Mucosa of rectum (tissue), 2 donors: ENCODE results near the gene TNC.
"Not testable (repeated sequence)": the region's sequence is repeated elsewhere in the genome, so short reads cannot be mapped to it uniquely, and the experiment has no call there.

ENCODE experiments used
- H3K27ac ChIP-seq, 2 donors: one replicate each; pipeline ENCODE4 v1.7.0; 2013; ENCODE audit warnings: inconsistent platforms in 2 of 2, low read depth in 2 of 2, low read length in 2 of 2
- H3K27me3 ChIP-seq, 2 donors: one replicate each; pipeline ENCODE4 v1.7.0; 2013; ENCODE audit warnings: low read length in 2 of 2; ENCODE audit not compliant: control insufficient read depth in 2 of 2, insufficient read depth in 2 of 2
- H3K36me3 ChIP-seq, 2 donors: one replicate each; pipeline ENCODE4 v1.7.0; 2013; ENCODE audit warnings: low read length in 2 of 2; ENCODE audit not compliant: control insufficient read depth in 2 of 2, insufficient read depth in 2 of 2
- H3K4me1 ChIP-seq, 2 donors: one replicate each; pipeline ENCODE4 v1.7.0; 2013; ENCODE audit warnings: low read length in 2 of 2, mild to moderate bottlenecking in 1 of 2; ENCODE audit not compliant: control insufficient read depth in 2 of 2, insufficient read depth in 2 of 2
- H3K4me3 ChIP-seq, 2 donors: one replicate each; pipeline ENCODE4 v1.7.0; 2013; ENCODE audit warnings: low read length in 2 of 2
- H3K9ac ChIP-seq, 2 donors: one replicate each; pipeline ENCODE4 v1.7.0; 2013; ENCODE audit warnings: low read length in 2 of 2, low read depth in 1 of 2, mild to moderate bottlenecking in 1 of 2
- H3K9me3 ChIP-seq, 2 donors: one replicate each; pipeline ENCODE4 v1.7.0; 2013; ENCODE audit warnings: low read length in 2 of 2; ENCODE audit not compliant: control insufficient read depth in 2 of 2
- donor health status: healthy.
- donor health status: Normal muscosa, but diverticular disease.

TNC gene

GRCh38 chr9:115135821-115136778, 18.1 kb upstream of the TNC start:
- Histone ChIP-seq H3K4me1 (no peaks in the 10 kb centered on the region), H3K27ac (no peak overlapping the region), H3K4me3 (no peak overlapping the region), H3K36me3 (no peaks in the 10 kb centered on the region), H3K9ac (no peak overlapping the region), H3K27me3 (peaks cover 0 to 2% of the 10 kb centered on the region in 2 donors), H3K9me3 (no peaks in the 10 kb centered on the region)

DNA sequence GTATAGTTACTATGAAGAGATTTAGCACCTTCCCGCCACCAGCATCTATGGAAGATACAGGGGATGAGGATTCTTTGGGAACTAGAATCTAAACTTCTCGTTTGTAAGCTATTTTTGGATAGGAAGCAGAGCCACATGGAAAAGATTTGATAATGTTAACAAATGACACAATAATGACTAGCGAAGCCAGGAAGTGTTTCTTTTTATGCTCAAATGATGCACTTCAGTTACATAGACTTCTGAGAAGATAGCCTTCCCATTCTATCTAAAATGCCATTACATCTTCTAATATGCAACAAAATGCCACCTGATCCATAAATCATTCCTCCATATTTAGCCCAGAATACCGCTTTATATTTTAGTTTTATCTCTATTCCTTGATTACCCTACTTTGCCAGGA, 17.0 kb upstream of the TNC start:
- Histone ChIP-seq H3K4me1 (no peaks in the 10 kb centered on the region), H3K9me3 (no peaks in the 10 kb centered on the region), H3K36me3 (no peaks in the 10 kb centered on the region), H3K9ac (no peak overlapping the region), H3K27ac (peak overlapping the region; percentile 12 to 20), H3K4me3 (no peak overlapping the region), H3K27me3 (peaks cover 0 to 2% of the 10 kb centered on the region in 2 donors)

DNA sequence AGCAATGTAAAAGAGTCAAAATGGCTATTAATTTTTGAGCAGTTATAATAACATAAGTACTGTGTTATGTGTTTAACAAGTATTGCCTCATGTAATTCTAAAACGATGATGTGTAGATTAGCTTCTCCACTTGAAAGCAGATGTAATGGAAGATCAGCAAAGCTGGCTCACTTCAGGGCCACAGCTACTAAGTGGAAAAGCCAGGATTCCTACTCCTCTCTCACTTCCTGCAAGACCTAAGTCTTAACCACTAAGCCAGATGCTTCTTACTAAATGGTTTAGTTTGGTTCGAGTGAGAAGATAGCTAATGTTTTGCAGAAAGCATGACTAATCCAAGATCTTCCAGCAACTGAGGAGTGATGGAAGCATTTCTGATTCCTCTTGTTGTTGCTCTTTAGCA, 15.7 kb upstream of the TNC start:
- no peak overlapping the region for H3K4me3 ChIP-seq
- no peaks in the 10 kb centered on the region for H3K9me3 ChIP-seq
- no peak overlapping the region for H3K9ac ChIP-seq
- H3K4me1 ChIP-seq, result no peaks in the 10 kb centered on the region
- H3K36me3 ChIP-seq, result no peaks in the 10 kb centered on the region
- H3K27ac ChIP-seq, result no peak overlapping the region
- H3K27me3 ChIP-seq, result peaks cover 0 to 2% of the 10 kb centered on the region in 2 donors

DNA sequence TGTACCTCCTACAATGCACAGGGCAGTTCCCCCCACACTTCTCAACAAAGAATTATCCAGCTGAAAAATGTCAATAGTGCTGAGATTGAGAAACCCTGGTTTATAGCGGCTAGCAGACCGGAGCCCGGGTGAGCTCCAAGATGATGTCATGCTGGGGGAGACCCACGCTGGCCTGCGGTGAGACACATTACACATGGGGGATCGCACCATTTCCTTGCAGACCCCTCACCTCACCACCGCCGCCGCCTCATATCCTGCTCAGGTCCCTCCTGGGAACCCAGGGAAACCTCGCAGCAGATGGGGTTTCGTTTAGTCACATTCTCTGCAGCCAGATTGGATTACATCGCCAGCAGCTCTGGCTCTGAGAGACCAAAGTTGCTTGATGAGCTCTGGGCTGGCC, 14.7 kb upstream of the TNC start:
- no peak overlapping the region for H3K27ac ChIP-seq

DNA sequence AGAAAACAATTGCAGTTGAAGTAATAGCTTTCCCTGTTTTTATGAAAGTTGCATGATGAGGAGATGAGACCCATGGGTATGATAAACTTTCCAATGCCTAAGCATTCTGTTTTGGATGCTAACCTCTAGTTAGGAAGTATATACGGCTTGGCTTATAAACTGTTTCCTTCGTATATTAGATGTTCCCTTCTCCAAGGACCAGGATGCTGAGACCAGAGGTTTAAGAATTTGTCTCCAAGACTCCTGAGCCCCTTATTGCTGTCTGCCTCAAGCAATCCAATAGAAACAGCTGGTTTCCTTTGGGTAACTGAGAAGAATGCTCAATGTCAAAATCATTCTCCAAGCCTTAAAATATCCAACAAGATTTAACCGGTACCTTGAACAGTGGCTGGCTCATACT, 12.2 kb upstream of the TNC start:
- Histone ChIP-seq H3K9ac (no peak overlapping the region), H3K9me3 (peaks cover 0 to 3% of the 10 kb centered on the region in 2 donors), H3K27ac (no peak overlapping the region), H3K27me3 (peaks cover 0 to 2% of the 10 kb centered on the region in 2 donors), H3K36me3 (no peaks in the 10 kb centered on the region), H3K4me1 (no peaks in the 10 kb centered on the region), H3K4me3 (no peak overlapping the region)

More for the DNA sequence above, 14.7 kb upstream of the TNC start:
- Histone ChIP-seq H3K36me3 (no peaks in the 10 kb centered on the region), H3K4me3 (no peak overlapping the region), H3K4me1 (no peaks in the 10 kb centered on the region), H3K9me3 (no peaks in the 10 kb centered on the region), H3K27me3 (peaks cover 0 to 2% of the 10 kb centered on the region in 2 donors), H3K9ac (no peak overlapping the region)

GRCh38 chr9:115128726-115129125, 10.8 kb upstream of the TNC start:
- H3K4me3 ChIP-seq, H3K27me3 ChIP-seq, H3K9ac ChIP-seq, H3K27ac ChIP-seq, H3K9me3 ChIP-seq, H3K4me1 ChIP-seq, H3K36me3 ChIP-seq: not testable (repeated sequence)

DNA sequence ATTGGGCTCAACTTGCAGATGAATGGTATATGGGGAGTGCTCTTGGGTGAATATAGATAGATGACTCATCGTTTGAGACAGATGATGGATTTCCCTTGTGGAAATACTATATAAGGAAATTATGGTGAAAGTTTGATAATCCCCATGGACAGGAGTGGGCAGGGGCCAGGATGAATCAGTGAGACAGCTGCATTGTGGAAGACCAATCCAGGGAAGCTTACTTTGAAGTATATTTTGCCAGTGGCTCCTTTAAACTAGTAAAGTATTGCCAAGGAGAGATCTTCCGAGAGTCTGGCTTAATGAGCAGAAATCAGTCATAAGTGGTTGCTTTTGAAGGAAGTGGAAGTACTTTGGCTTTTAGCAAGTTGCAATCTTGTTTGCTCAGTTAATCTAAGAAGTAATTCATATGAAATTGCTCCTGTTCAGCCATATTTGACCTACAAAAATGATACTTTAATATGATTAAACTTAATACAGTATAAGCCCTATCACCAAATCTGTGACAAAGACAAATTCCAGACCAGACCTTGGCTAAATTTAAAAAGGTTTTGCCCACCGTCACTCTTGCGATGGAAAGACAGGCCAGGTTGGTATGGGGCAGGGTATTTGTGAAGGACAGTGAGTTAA, 9.3 kb upstream of the TNC start:
- no peak overlapping the region for H3K27ac ChIP-seq
- no peak overlapping the region for H3K9ac ChIP-seq
- no peaks in the 10 kb centered on the region for H3K27me3 ChIP-seq
- no peak overlapping the region for H3K4me3 ChIP-seq
- H3K4me1 ChIP-seq, result no peaks in the 10 kb centered on the region
- H3K9me3 ChIP-seq, result peaks cover 0 to 3% of the 10 kb centered on the region in 2 donors
- H3K36me3 ChIP-seq, result no peaks in the 10 kb centered on the region

DNA sequence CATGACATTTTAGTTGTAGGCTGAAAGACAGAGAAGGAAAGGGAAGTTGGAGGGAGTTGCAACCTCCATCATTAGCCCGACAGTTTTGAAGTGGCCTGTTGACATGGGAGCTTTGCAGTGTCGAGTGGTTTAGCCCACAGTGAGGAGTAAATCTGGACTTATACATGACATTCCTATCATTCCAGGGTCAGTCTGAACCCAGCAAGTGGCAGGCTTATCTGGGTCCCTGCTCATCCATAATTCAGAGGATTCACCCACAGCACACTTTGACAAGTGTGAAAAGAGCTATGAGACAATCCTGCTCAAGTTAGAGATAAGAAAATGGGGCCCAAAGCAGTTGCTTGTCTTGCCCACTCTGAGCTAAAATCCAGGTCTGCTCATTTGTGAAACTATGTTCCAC, 8.4 kb upstream of the TNC start:
- Histone ChIP-seq H3K4me3 (no peak overlapping the region), H3K36me3 (no peaks in the 10 kb centered on the region), H3K9me3 (peaks cover 0 to 3% of the 10 kb centered on the region in 2 donors), H3K4me1 (no peaks in the 10 kb centered on the region), H3K27me3 (no peaks in the 10 kb centered on the region), H3K27ac (no peak overlapping the region), H3K9ac (no peak overlapping the region)

DNA sequence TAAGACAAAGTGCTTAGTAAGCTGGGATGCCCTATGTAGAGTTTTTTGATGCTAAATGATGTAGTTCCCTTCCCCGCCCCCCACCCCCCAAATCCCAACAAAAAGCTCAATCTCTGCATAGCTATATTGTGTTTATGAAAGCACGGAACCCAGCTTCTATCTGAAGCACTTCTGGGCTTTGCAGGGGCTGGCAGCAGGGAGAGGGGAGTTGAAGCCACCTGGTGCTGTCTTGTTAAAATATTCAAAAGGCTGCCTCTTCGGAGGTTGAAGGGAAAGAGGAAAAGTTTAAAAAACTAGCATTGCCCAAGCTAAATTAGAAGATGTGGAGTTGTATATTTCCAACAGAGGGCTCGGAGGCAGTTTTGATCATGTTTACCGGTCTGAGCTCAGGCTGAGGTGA, 5.0 kb upstream of the TNC start:
- H3K4me1 ChIP-seq, result peaks cover 0 to 3% of the 10 kb centered on the region in 2 donors
- no peaks in the 10 kb centered on the region for H3K36me3 ChIP-seq
- H3K4me3 ChIP-seq, result no peak overlapping the region
- H3K9me3 ChIP-seq, result peaks cover 0 to 3% of the 10 kb centered on the region in 2 donors
- no peak overlapping the region for H3K27ac ChIP-seq
- peaks cover 10 to 14% of the 10 kb centered on the region in 2 donors for H3K27me3 ChIP-seq
- no peak overlapping the region for H3K9ac ChIP-seq

- H3K27me3 ChIP-seq, result peaks cover 18 to 23% of the 10 kb centered on the region in 2 donors
- H3K36me3 ChIP-seq, result no peaks in the 10 kb centered on the region
- H3K4me3 ChIP-seq, result no peak overlapping the region
- peaks cover 0 to 3% of the 10 kb centered on the region in 2 donors for H3K9me3 ChIP-seq
- peaks cover 0 to 3% of the 10 kb centered on the region in 2 donors for H3K4me1 ChIP-seq
- H3K9ac ChIP-seq, result no peak overlapping the region
- no peak overlapping the region for H3K27ac ChIP-seq
These were observed 3.2 kb upstream of the TNC start for GRCh38 chr9:115121181-115121580.
